Vagina (tissue), 2 donors: ENCODE results near the gene NLRP12. TPM values are rescaled to one million over a fixed set of nuclear protein-coding genes. Genes with fewer than 3 reads are reported as not detected.
"Not testable (repeated sequence)": the region's sequence is repeated elsewhere in the genome, so short reads cannot be mapped to it uniquely, and the experiment has no call there.

Experiments used
- DNase-seq, 2 donors: peaks; one replicate each; pipeline ENCODE4 v3.0.0-alpha.2; 2017; ENCODE audit errors: extremely low spot score in 2 of 2
- H3K27ac ChIP-seq: fragments of 200-600 bp; sonication (generic); one replicate; pipeline ENCODE4 v1.5.1; 2019
- H3K27me3 ChIP-seq: fragments of 200-600 bp; sonication (generic); one replicate; pipeline ENCODE4 v1.5.1; 2019
- H3K36me3 ChIP-seq, 2 donors: fragments of 200-600 bp; sonication (generic); one replicate each; pipeline ENCODE4 v1.5.1; 2017 to 2019
- H3K4me1 ChIP-seq: fragments of 200-600 bp; sonication (generic); one replicate; pipeline ENCODE4 v1.5.1; 2019
- H3K4me3 ChIP-seq, 2 donors: fragments of 200-600 bp; sonication (generic); 1 replicate in 1 of 2; 2 replicates in 1 of 2; pipeline ENCODE4 v1.5.1; 2016 to 2019
- H3K9me3 ChIP-seq: fragments of 200-600 bp; sonication (generic); one replicate; pipeline ENCODE4 v1.5.1; 2019
- CTCF ChIP-seq, 3 experiments: fragments of 450-650 bp in 2 of 3; fragments of 200-600 bp in 1 of 3; sonication (generic) in 1 of 3; IDR thresholded peaks; one replicate each; pipeline ENCODE4 v1.5.1; 2017 to 2019; ENCODE audit warnings: antibody characterized with exemption in 3 of 3, mild to moderate bottlenecking in 2 of 3, moderate library complexity in 2 of 3
- POLR2A ChIP-seq, 2 donors: fragments of 450-650 bp; IDR thresholded peaks; one replicate each; pipeline ENCODE4 v1.6.1; 2017; ENCODE audit warnings: antibody characterized with exemption in 2 of 2, mild to moderate bottlenecking in 2 of 2, moderate library complexity in 2 of 2
- POLR2AphosphoS5 ChIP-seq, 2 donors: sonication (generic); formaldehyde crosslinking; IDR thresholded peaks; one replicate each; pipeline ENCODE4 v1.9.0; 2017; ENCODE audit warnings: antibody characterized with exemption in 2 of 2, mild to moderate bottlenecking in 2 of 2, low read depth in 1 of 2; ENCODE audit not compliant: insufficient read depth in 1 of 2
- intact Hi-C: fragments of 100-400 bp; cut with DNase I; formaldehyde crosslinking; loops from one replicate; pipeline ENCODE4 v1.15.1; 2023
- microRNA counts, 2 donors: library from miRNA; unstranded; fragments of <30 nt; microRNA quantifications; one replicate each; lab custom pipeline; 2016 to 2017
- microRNA-seq: library from miRNA; unstranded; fragments of <30 nt; microRNA quantifications from one replicate; pipeline ENCODE4, GENCODE V29; 2017; ENCODE audit warnings: borderline number of aligned reads, borderline replicate concordance
- small RNA-seq: library from RNA; depleted of rRNA; stranded (forward); fragments of <200 nt; gene quantifications from one replicate; pipeline ENCODE3, GENCODE V24; 2016
- total RNA-seq: library from RNA; depleted of rRNA; stranded (reverse); fragments of >200 nt; gene quantifications from one replicate; pipeline ENCODE4 v1.2.3, GENCODE V29; 2016

The NLRP12 gene
- total RNA-seq, 1 donor from 2014 or later = 0.49 TPM

- Histone ChIP-seq H3K9me3 (no peaks in the 10 kb centered on the region), H3K27me3 (no peaks in the 10 kb centered on the region), H3K36me3 (no peaks in the 10 kb centered on the region), H3K27ac (no peak overlapping the region), H3K4me3 (no peak overlapping the region), H3K4me1 (no peaks in the 10 kb centered on the region)
- intact Hi-C loops = no loop called here
- no peak for TF ChIP-seq CTCF (IDR thresholded peaks at IDR 0.05)
- TF ChIP-seq POLR2A (IDR thresholded peaks at IDR 0.05) = no peak
- no peak for TF ChIP-seq POLR2AphosphoS5 (IDR thresholded peaks at IDR 0.05; ENCODE audit: insufficient read depth in 1 of 2, low read depth in 1 of 2)
- no peak for DNase-seq
These were observed 55.7 kb downstream of the NLRP12 start for GRCh38 chr19:53768401-53768800.

GRCh38 chr19:53758991-53759390, 65.1 kb downstream of the NLRP12 start:
- H3K27me3 ChIP-seq, H3K4me1 ChIP-seq, H3K4me3 ChIP-seq, DNase-seq, H3K27ac ChIP-seq, H3K36me3 ChIP-seq, intact Hi-C loops, H3K9me3 ChIP-seq: not testable (repeated sequence)

MicroRNAs encoded within 50 kb of the gene (microRNA counts, 767-probe panel; counts per million panel counts)
- microRNA hsa-miR-371a-3p (lab: Ali Mortazavi, UCI) (238 to 261 counts per million in 2 donors), microRNA hsa-miR-371a-5p (lab: Ali Mortazavi, UCI) (238 to 261 counts per million in 2 donors), microRNA hsa-miR-371b-3p (lab: Ali Mortazavi, UCI) (238 to 261 counts per million in 2 donors), microRNA hsa-miR-371b-5p (lab: Ali Mortazavi, UCI) (238 to 261 counts per million in 2 donors), microRNA hsa-miR-372 (lab: Ali Mortazavi, UCI) (238 to 261 counts per million in 2 donors), microRNA hsa-miR-373-3p (lab: Ali Mortazavi, UCI) (238 to 261 counts per million in 2 donors), microRNA hsa-miR-516a-3p (lab: Ali Mortazavi, UCI) (238 to 261 counts per million in 2 donors), microRNA hsa-miR-516a-5p (lab: Ali Mortazavi, UCI) (238 to 261 counts per million in 2 donors), microRNA hsa-miR-522-3p (lab: Ali Mortazavi, UCI) (238 to 261 counts per million in 2 donors)

Small RNAs within 50 kb of the gene (microRNA-seq; reads per million reads assigned to microRNA genes)
- gene MIR1283-2 (not detected), gene MIR371A (not detected), gene MIR372 (not detected), gene MIR373 (not detected), gene MIR516A1 (not detected), gene MIR516A2 (not detected), gene MIR519A1 (not detected), gene MIR521-1 (not detected), gene MIR522 (not detected), gene MIR527 (not detected)

Small RNAs within 50 kb of the gene (small RNA-seq; reads per million reads assigned to genes)
- gene AC008753.1 (not detected), gene MIR1283-2 (not detected), gene MIR371A (not detected), gene MIR372 (not detected), gene MIR373 (not detected), gene MIR516A1 (not detected), gene MIR516A2 (not detected), gene MIR519A1 (not detected), gene MIR521-1 (not detected), gene MIR527 (not detected), gene RNU6-1041P (not detected), gene RNU6-165P (not detected), gene RNU6-751P (not detected), gene RNU6-982P (not detected)

Other genes with a start within 250 kb of the NLRP12 start
- not detected for gene DPRX, start 192.3 kb downstream of the NLRP12 start, total RNA-seq
- 68.3 TPM for gene MYADM, start 43.6 kb upstream of the NLRP12 start, total RNA-seq
- gene PRKCG, start 57.9 kb upstream of the NLRP12 start, total RNA-seq = not detected
- gene CACNG7, start 85.0 kb upstream of the NLRP12 start, total RNA-seq = not detected
- gene CACNG8, start 138.6 kb upstream of the NLRP12 start, total RNA-seq = not detected
- not detected for gene CACNG6, start 167.3 kb upstream of the NLRP12 start, total RNA-seq
- gene VSTM1, start 239.6 kb upstream of the NLRP12 start, total RNA-seq = not detected